ACC112 (cell line): Measurements from ENCODE around the gene CLSTN1.

Source experiments
- H2AFZ ChIP-seq: fragments of 200-600 bp; sonication (generic); one replicate; pipeline ENCODE4 v1.6.0; 2017; ENCODE audit warnings: antibody characterized with exemption, low read length; ENCODE audit not compliant: unreplicated experiment
- H3K27ac ChIP-seq: fragments of 200-600 bp; sonication (generic); 2 replicates; pipeline ENCODE4 v1.5.1; 2014; ENCODE audit warnings: low read depth, mild to moderate bottlenecking, antibody characterized with exemption, low read length, moderate library complexity
- H3K27me3 ChIP-seq: fragments of 200-600 bp; sonication (generic); 2 replicates; pipeline ENCODE4 v1.6.1; 2014; ENCODE audit warnings: mild to moderate bottlenecking, antibody characterized with exemption, low read length, moderate library complexity, mixed read lengths; ENCODE audit not compliant: insufficient read depth
- H3K36me3 ChIP-seq: fragments of 200-600 bp; sonication (generic); 2 replicates; pipeline ENCODE4 v1.6.1; 2016; ENCODE audit warnings: mild to moderate bottlenecking, antibody characterized with exemption, low read length, moderate library complexity, mixed read lengths; ENCODE audit not compliant: insufficient read depth
- H3K4me1 ChIP-seq: fragments of 200-600 bp; sonication (generic); one replicate; pipeline ENCODE4 v1.6.1; 2016; ENCODE audit warnings: low read length, mixed read lengths; ENCODE audit not compliant: insufficient read depth, unreplicated experiment, control insufficient read depth
- H3K4me3 ChIP-seq: fragments of 200-600 bp; sonication (generic); 2 replicates; pipeline ENCODE4 v1.5.1; 2014; ENCODE audit warnings: mild to moderate bottlenecking, low read depth, low read length
- H3K79me2 ChIP-seq: fragments of 200-600 bp; sonication (generic); one replicate; pipeline ENCODE4 v1.6.0; 2016; ENCODE audit warnings: low read length; ENCODE audit not compliant: control insufficient read depth, unreplicated experiment, insufficient read depth

Gene CLSTN1

GRCh38 chr1:9842073-9842711 is 18.4 kb upstream of the CLSTN1 start:
- Histone ChIP-seq H3K4me3 (no peak overlapping the region), H3K4me1 (no peaks in the 10 kb centered on the region), H2AFZ (no peak overlapping the region), H3K79me2 (no peaks in the 10 kb centered on the region), H3K27me3 (no peaks in the 10 kb centered on the region), H3K27ac (no peak overlapping the region), H3K36me3 (no peaks in the 10 kb centered on the region)

GRCh38 chr1:9841460-9841859 is 17.7 kb upstream of the CLSTN1 start:
- H3K4me1 ChIP-seq, result no peaks in the 10 kb centered on the region
- no peak overlapping the region for H2AFZ ChIP-seq
- H3K36me3 ChIP-seq, result no peaks in the 10 kb centered on the region
- H3K4me3 ChIP-seq, result no peak overlapping the region
- H3K79me2 ChIP-seq, result no peaks in the 10 kb centered on the region
- H3K27ac ChIP-seq, result no peak overlapping the region
- H3K27me3 ChIP-seq, result no peaks in the 10 kb centered on the region

GRCh38 chr1:9840176-9840575 is 16.4 kb upstream of the CLSTN1 start:
- Histone ChIP-seq H3K4me3 (no peak overlapping the region), H3K36me3 (no peaks in the 10 kb centered on the region), H3K27ac (no peak overlapping the region), H2AFZ (no peak overlapping the region), H3K79me2 (no peaks in the 10 kb centered on the region), H3K4me1 (peaks cover 12% of the 10 kb centered on the region), H3K27me3 (no peaks in the 10 kb centered on the region)

- Histone ChIP-seq H3K27ac (no peak overlapping the region), H3K36me3 (no peaks in the 10 kb centered on the region), H3K4me1 (peaks cover 12% of the 10 kb centered on the region), H3K27me3 (no peaks in the 10 kb centered on the region), H2AFZ (no peak overlapping the region), H3K4me3 (no peak overlapping the region), H3K79me2 (no peaks in the 10 kb centered on the region)
These were observed 15.2 kb upstream of the CLSTN1 start for GRCh38 chr1:9838946-9839345.

GRCh38 chr1:9836632-9836960 is 12.8 kb upstream of the CLSTN1 start:
- Histone ChIP-seq H3K36me3 (no peaks in the 10 kb centered on the region), H3K4me1 (peaks cover 12% of the 10 kb centered on the region), H3K79me2 (no peaks in the 10 kb centered on the region), H3K27me3 (no peaks in the 10 kb centered on the region), H2AFZ (no peak overlapping the region), H3K27ac (no peak overlapping the region), H3K4me3 (no peak overlapping the region)

- Histone ChIP-seq H3K27ac (no peak overlapping the region), H3K4me1 (peaks cover 12% of the 10 kb centered on the region), H3K36me3 (no peaks in the 10 kb centered on the region), H3K27me3 (no peaks in the 10 kb centered on the region), H3K4me3 (no peak overlapping the region), H3K79me2 (no peaks in the 10 kb centered on the region), H2AFZ (peak overlapping the region; percentile 40)
These were observed 12.2 kb upstream of the CLSTN1 start for GRCh38 chr1:9835758-9836631.

- Histone ChIP-seq H3K27ac (no peak overlapping the region), H3K4me1 (peaks cover 12% of the 10 kb centered on the region), H3K79me2 (no peaks in the 10 kb centered on the region), H3K27me3 (no peaks in the 10 kb centered on the region), H2AFZ (no peak overlapping the region), H3K36me3 (no peaks in the 10 kb centered on the region), H3K4me3 (no peak overlapping the region)
These were observed 11.6 kb upstream of the CLSTN1 start for GRCh38 chr1:9835404-9835757.

GRCh38 chr1:9833632-9834031 is 9.9 kb upstream of the CLSTN1 start:
- Histone ChIP-seq H3K27ac (no peak overlapping the region), H3K79me2 (no peaks in the 10 kb centered on the region), H3K27me3 (no peaks in the 10 kb centered on the region), H3K4me1 (peaks cover 12% of the 10 kb centered on the region), H2AFZ (no peak overlapping the region), H3K36me3 (no peaks in the 10 kb centered on the region), H3K4me3 (no peak overlapping the region)

GRCh38 chr1:9827558-9828185 is 3.9 kb upstream of the CLSTN1 start:
- Histone ChIP-seq H3K79me2 (peaks cover 4% of the 10 kb centered on the region), H2AFZ (no peak overlapping the region), H3K27me3 (no peaks in the 10 kb centered on the region), H3K36me3 (no peaks in the 10 kb centered on the region), H3K4me3 (no peak overlapping the region), H3K4me1 (peaks cover 19% of the 10 kb centered on the region), H3K27ac (no peak overlapping the region)

GRCh38 chr1:9826616-9827015 is 2.9 kb upstream of the CLSTN1 start:
- Histone ChIP-seq H3K4me3 (no peak overlapping the region), H3K36me3 (no peaks in the 10 kb centered on the region), H3K79me2 (peaks cover 15% of the 10 kb centered on the region), H2AFZ (no peak overlapping the region), H3K27ac (no peak overlapping the region), H3K27me3 (no peaks in the 10 kb centered on the region), H3K4me1 (peaks cover 26% of the 10 kb centered on the region)

GRCh38 chr1:9826087-9826486 is 2.3 kb upstream of the CLSTN1 start:
- Histone ChIP-seq H2AFZ (no peak overlapping the region), H3K27me3 (no peaks in the 10 kb centered on the region), H3K4me3 (no peak overlapping the region), H3K36me3 (no peaks in the 10 kb centered on the region), H3K79me2 (peaks cover 20% of the 10 kb centered on the region), H3K4me1 (peaks cover 29% of the 10 kb centered on the region), H3K27ac (no peak overlapping the region)
